Fibroblast of mammary gland (primary cell): ENCODE results near the gene SNX18.

Experiments
- DNase-seq: peaks from one replicate; pipeline ENCODE4 v3.0.0-alpha.2; 2010; ENCODE audit warnings: low read depth
- H3K4me3 ChIP-seq: 2 replicates; pipeline ENCODE4 v1.5.1; 2011; ENCODE audit warnings: low read depth, mild to moderate bottlenecking, low read length, moderate library complexity; ENCODE audit not compliant: control insufficient read depth
- TF ChIP-seq, protein P1 (sequence below): conservative IDR thresholded peaks from 2 replicates; pipeline ENCODE4 v1.5.1; 2011; ENCODE audit warnings: low read depth, low read length, inconsistent platforms; ENCODE audit not compliant: control insufficient read depth, insufficient read depth

Gene SNX18

DNA sequence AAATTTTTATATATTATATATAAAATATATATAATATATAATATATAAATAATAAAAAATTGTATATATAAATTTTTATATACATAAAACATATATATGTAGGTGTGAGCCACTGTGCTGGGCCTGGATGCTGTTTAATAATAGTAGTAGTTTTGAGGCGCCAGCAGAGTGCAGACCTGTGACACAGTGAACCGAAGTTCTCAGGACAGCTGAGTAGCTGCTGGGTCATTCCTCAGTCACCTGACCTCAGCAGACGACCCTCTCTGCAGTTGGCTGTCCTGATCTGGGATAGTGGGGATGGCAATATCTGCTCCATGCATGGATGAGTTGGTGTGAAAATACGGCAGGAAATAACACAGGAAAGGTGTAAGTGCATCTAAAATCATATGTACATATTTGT lies 3.3 kb upstream of the SNX18 start:
- peak; percentile 45 for DNase-seq
- no peak overlapping the region for H3K4me3 ChIP-seq
- TF ChIP-seq, protein P1, sequence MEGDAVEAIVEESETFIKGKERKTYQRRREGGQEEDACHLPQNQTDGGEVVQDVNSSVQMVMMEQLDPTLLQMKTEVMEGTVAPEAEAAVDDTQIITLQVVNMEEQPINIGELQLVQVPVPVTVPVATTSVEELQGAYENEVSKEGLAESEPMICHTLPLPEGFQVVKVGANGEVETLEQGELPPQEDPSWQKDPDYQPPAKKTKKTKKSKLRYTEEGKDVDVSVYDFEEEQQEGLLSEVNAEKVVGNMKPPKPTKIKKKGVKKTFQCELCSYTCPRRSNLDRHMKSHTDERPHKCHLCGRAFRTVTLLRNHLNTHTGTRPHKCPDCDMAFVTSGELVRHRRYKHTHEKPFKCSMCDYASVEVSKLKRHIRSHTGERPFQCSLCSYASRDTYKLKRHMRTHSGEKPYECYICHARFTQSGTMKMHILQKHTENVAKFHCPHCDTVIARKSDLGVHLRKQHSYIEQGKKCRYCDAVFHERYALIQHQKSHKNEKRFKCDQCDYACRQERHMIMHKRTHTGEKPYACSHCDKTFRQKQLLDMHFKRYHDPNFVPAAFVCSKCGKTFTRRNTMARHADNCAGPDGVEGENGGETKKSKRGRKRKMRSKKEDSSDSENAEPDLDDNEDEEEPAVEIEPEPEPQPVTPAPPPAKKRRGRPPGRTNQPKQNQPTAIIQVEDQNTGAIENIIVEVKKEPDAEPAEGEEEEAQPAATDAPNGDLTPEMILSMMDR: no peak

- H3K4me3 ChIP-seq: no peak overlapping the region
- TF ChIP-seq, protein P1: no peak
- DNase-seq: peak; percentile 80
Measured at GRCh38 chr5:54514841-54515432, 2.6 kb upstream of the SNX18 start.

GRCh38 chr5:54515634-54516033 lies 1.9 kb upstream of the SNX18 start:
- TF ChIP-seq, protein P1: no peak
- H3K4me3 ChIP-seq: no peak overlapping the region
- no peak for DNase-seq

DNA sequence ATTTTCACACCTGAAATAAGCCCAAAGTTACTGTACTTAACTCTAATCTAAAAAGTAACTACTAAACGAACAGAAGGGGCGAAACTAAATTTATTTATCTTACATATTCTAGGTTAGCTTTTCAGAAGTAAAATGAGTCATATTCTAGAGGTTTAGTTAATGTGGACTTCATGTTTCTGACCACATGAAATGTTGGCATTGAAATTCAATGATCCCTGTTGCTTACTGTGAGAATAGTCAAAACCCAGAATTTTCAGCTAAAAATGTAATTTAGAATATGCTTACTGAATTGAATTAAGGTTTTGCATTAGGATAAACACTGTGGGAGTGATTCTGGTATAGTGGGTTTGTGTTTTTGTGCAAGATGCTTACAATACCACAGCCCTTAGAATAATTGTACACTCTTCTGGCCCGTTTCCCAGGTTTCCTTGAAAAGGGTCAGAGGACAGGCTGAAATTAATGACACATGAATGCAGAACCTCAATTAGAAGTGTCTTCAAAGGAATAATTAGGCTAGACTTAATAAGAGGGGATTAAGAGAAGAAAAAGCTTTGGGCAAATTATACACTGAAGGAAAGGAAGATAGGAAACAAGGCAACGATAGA lies 1.4 kb upstream of the SNX18 start:
- DNase-seq: no peak
- TF ChIP-seq, protein P1: no peak
- H3K4me3 ChIP-seq: no peak overlapping the region

DNA sequence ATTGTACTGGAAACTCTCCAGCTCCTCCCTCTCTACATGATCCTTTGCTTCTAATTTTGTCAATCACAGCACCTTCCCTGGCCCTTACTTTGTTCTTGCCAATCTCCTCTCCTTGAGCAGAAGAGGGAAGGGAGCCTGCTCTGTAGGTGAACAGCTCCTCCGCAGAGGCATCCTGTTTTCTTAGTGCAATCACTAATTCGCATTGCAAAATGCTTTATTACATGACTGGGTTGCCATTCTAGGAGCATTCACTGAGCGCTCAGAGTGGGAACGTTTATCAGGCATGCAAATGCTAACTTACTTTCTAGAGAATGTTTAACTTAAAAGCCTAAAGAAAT lies 416 bp upstream of the SNX18 start:
- TF ChIP-seq, protein P1: no peak
- no peak for DNase-seq
- peak overlapping the region; percentile 37 for H3K4me3 ChIP-seq

GRCh38 chr5:54518146-54518817 lies 723 bp downstream of the SNX18 start:
- TF ChIP-seq, protein P1: no peak
- H3K4me3 ChIP-seq: peak overlapping the region; percentile 62
- no peak for DNase-seq
